HEK293 (cell line): ENCODE results near the gene DTHD1.

ENCODE experiments used
- CTCF ChIA-PET: fragments of 350-600 bp; formaldehyde crosslinking; extraction: SDS; loops from one replicate; lab custom pipeline; 2021; ENCODE audit warnings: antibody characterized with exemption; lab: Yijun Ruan, JAX
- POLR2A ChIA-PET: fragments of 300-600 bp; formaldehyde crosslinking; extraction: SDS; loops from one replicate; lab custom pipeline; 2020; ENCODE audit warnings: antibody characterized with exemption, inconsistent platforms; lab: Yijun Ruan, JAX
- H3K27ac ChIP-seq: fragments of 200-500 bp; sonication (Bioruptor generic); 2 replicates; pipeline ENCODE4 v1.5.1; 2014; ENCODE audit warnings: low read depth, low read length, control low read depth, inconsistent platforms; ENCODE audit errors: extremely low read depth
- H3K36me3 ChIP-seq, 2 experiments: fragments of 200-500 bp in 1 of 2; sonication (Bioruptor generic) in 1 of 2; 1 replicate in 1 of 2; 2 replicates in 1 of 2; pipeline ENCODE4 v1.5.1; 2014 to 2017; ENCODE audit warnings: inconsistent platforms in 2 of 2, low read length in 2 of 2; ENCODE audit not compliant: control insufficient read depth in 2 of 2, insufficient read depth in 1 of 2
- H3K4me1 ChIP-seq: fragments of 200-500 bp; sonication (Bioruptor generic); 2 replicates; pipeline ENCODE4 v1.5.1; 2014; ENCODE audit warnings: mild to moderate bottlenecking, low read length, inconsistent platforms; ENCODE audit not compliant: control insufficient read depth, insufficient read depth
- H3K4me3 ChIP-seq: 2 replicates; pipeline ENCODE4 v1.5.1; 2011; ENCODE audit warnings: low read depth, mild to moderate bottlenecking, control low read depth, low read length, moderate library complexity
- H3K9me3 ChIP-seq: fragments of 200-500 bp; sonication (Bioruptor generic); 2 replicates; pipeline ENCODE4 v1.5.1; 2014; ENCODE audit warnings: low read depth, low read length, inconsistent platforms; ENCODE audit not compliant: control insufficient read depth, insufficient read depth
- EGR2 ChIP-seq: fragments of 450-650 bp; formaldehyde crosslinking; IDR thresholded peaks from 2 replicates; pipeline ENCODE4 v1.5.1; 2016; ENCODE audit warnings: low read depth, missing biosample characterization, missing genetic modification characterization
- GLIS2 ChIP-seq: fragments of 450-650 bp; formaldehyde crosslinking; IDR thresholded peaks from 2 replicates; pipeline ENCODE4 v1.5.1; 2016; ENCODE audit warnings: missing biosample characterization, missing genetic modification characterization
- IKZF3 ChIP-seq: fragments of 450-650 bp; IDR thresholded peaks from 2 replicates; pipeline ENCODE4 v1.5.0; 2018; ENCODE audit warnings: missing biosample characterization, mild to moderate bottlenecking, missing genetic modification characterization, moderate library complexity
- KLF1 ChIP-seq: fragments of 450-650 bp; formaldehyde crosslinking; IDR thresholded peaks from 2 replicates; pipeline ENCODE4 v1.5.1; 2016; ENCODE audit warnings: missing biosample characterization, missing genetic modification characterization
- OSR2 ChIP-seq: fragments of 450-650 bp; formaldehyde crosslinking; IDR thresholded peaks from 2 replicates; pipeline ENCODE4 v1.5.1; 2016; ENCODE audit warnings: missing biosample characterization, missing genetic modification characterization
- SP2 ChIP-seq: fragments of 450-650 bp; formaldehyde crosslinking; IDR thresholded peaks from 2 replicates; pipeline ENCODE4 v1.5.1; 2016; ENCODE audit warnings: missing biosample characterization, missing genetic modification characterization
- ZBTB17 ChIP-seq: fragments of 450-650 bp; formaldehyde crosslinking; IDR thresholded peaks from 2 replicates; pipeline ENCODE4 v1.5.1; 2016; ENCODE audit warnings: missing biosample characterization, missing genetic modification characterization
- ZBTB8A ChIP-seq: fragments of 450-650 bp; formaldehyde crosslinking; IDR thresholded peaks from 2 replicates; pipeline ENCODE4 v1.5.1; 2016; ENCODE audit warnings: missing biosample characterization, missing genetic modification characterization
- ZNF174 ChIP-seq: fragments of 450-650 bp; formaldehyde crosslinking; IDR thresholded peaks from 2 replicates; pipeline ENCODE4 v1.5.0; 2017; ENCODE audit warnings: missing biosample characterization, mild to moderate bottlenecking, missing genetic modification characterization
- ZNF214 ChIP-seq: fragments of 450-650 bp; formaldehyde crosslinking; IDR thresholded peaks from 2 replicates; pipeline ENCODE4 v1.5.1; 2017; ENCODE audit warnings: missing biosample characterization, mild to moderate bottlenecking, missing genetic modification characterization, borderline replicate concordance
- ZNF335 ChIP-seq: fragments of 450-650 bp; formaldehyde crosslinking; conservative IDR thresholded peaks from 2 replicates; pipeline ENCODE4 v1.5.1; 2016; ENCODE audit warnings: missing biosample characterization, missing genetic modification characterization
- ZNF423 ChIP-seq: fragments of 450-650 bp; formaldehyde crosslinking; IDR thresholded peaks from 2 replicates; pipeline ENCODE4 v1.5.1; 2016; ENCODE audit warnings: missing biosample characterization, missing genetic modification characterization
- ZNF529 ChIP-seq: fragments of 450-650 bp; formaldehyde crosslinking; IDR thresholded peaks from 2 replicates; pipeline ENCODE4 v1.5.1; 2017; ENCODE audit warnings: missing genetic modification characterization, missing biosample characterization; ENCODE audit not compliant: insufficient replicate concordance
- ZNF791 ChIP-seq: fragments of 450-650 bp; formaldehyde crosslinking; IDR thresholded peaks from 2 replicates; pipeline ENCODE4 v1.5.1; 2016; ENCODE audit warnings: missing biosample characterization, missing genetic modification characterization
- ZNF792 ChIP-seq: fragments of 450-650 bp; formaldehyde crosslinking; IDR thresholded peaks from 2 replicates; pipeline ENCODE4 v1.5.1; 2016; ENCODE audit warnings: missing biosample characterization, missing genetic modification characterization
- ZXDB ChIP-seq: fragments of 450-650 bp; formaldehyde crosslinking; IDR thresholded peaks from 2 replicates; pipeline ENCODE4 v1.5.1; 2016; ENCODE audit warnings: missing biosample characterization, missing genetic modification characterization
- TF ChIP-seq, protein P1 (sequence below): fragments of 450-650 bp; formaldehyde crosslinking; IDR thresholded peaks from 2 replicates; pipeline ENCODE4 v1.5.1; 2016; ENCODE audit warnings: missing biosample characterization, missing genetic modification characterization
- TF ChIP-seq, protein P2 (sequence below): fragments of 450-650 bp; formaldehyde crosslinking; IDR thresholded peaks from 2 replicates; pipeline ENCODE4 v1.5.1; 2016; ENCODE audit warnings: missing biosample characterization, missing genetic modification characterization
- TF ChIP-seq, protein P3 (sequence below): fragments of 450-650 bp; formaldehyde crosslinking; conservative IDR thresholded peaks from 2 replicates; pipeline ENCODE4 v1.5.1; 2016; ENCODE audit warnings: low read depth, missing biosample characterization, missing genetic modification characterization
- TF ChIP-seq, protein P4 (sequence below): fragments of 450-650 bp; formaldehyde crosslinking; IDR thresholded peaks from 2 replicates; pipeline ENCODE4 v1.5.1; 2017; ENCODE audit warnings: missing biosample characterization, missing genetic modification characterization
- TF ChIP-seq, protein P5 (sequence below): fragments of 450-650 bp; formaldehyde crosslinking; IDR thresholded peaks from 2 replicates; pipeline ENCODE4 v1.5.1; 2017; ENCODE audit warnings: missing biosample characterization, missing genetic modification characterization
- TF ChIP-seq, protein P6 (sequence below): fragments of 450-650 bp; formaldehyde crosslinking; IDR thresholded peaks from 2 replicates; pipeline ENCODE4 v1.5.1; 2016; ENCODE audit warnings: missing biosample characterization, missing genetic modification characterization
- TF ChIP-seq, protein P7 (sequence below): fragments of 450-650 bp; formaldehyde crosslinking; optimal IDR thresholded peaks from 2 replicates; pipeline ENCODE3; 2016; ENCODE audit warnings: missing biosample characterization, mild to moderate bottlenecking, missing genetic modification characterization

DTHD1 gene

DNA sequence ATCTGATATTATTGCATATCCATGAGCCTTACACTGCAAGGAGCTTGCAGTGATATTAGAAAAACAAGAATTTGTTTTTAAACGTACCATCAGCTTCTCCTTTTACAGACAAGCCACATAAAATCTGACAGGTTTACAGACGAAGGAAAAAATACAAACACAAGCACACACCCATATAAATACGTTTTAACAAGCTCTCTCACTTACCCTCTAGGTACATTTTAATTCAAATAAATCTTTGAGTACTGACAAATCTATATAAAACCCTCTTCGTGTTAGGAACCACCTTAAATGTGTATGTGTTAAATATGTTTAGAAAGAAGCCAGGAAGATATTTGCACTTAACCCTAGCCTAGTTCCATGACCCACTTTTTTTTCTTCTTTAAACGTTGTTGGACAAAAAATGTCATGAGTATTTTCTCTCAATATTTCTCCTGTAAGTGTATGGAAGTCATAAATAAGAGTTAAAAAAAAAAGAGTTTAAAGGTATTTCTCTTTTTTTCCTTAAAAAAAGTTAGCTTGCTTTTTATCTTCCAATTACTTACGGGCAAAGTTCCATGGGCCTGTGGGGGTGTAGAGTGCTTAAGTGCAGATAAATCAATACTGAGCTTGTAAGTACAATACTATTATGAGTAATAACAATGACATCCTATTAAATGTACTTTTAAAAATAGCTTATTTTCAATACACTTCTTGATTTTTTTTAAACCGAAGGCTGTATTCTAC is 38.6 kb upstream of the DTHD1 start (continued):
- TF ChIP-seq ZNF792 (tag by site-specific recombination): no peak
- TF ChIP-seq, protein P1, sequence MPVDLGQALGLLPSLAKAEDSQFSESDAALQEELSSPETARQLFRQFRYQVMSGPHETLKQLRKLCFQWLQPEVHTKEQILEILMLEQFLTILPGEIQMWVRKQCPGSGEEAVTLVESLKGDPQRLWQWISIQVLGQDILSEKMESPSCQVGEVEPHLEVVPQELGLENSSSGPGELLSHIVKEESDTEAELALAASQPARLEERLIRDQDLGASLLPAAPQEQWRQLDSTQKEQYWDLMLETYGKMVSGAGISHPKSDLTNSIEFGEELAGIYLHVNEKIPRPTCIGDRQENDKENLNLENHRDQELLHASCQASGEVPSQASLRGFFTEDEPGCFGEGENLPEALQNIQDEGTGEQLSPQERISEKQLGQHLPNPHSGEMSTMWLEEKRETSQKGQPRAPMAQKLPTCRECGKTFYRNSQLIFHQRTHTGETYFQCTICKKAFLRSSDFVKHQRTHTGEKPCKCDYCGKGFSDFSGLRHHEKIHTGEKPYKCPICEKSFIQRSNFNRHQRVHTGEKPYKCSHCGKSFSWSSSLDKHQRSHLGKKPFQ (tag by site-specific recombination): 0 out of 2 replicates have a peak, but pooled peaks have one; percentile 25
- no peak for TF ChIP-seq ZNF529
- TF ChIP-seq, protein P2, sequence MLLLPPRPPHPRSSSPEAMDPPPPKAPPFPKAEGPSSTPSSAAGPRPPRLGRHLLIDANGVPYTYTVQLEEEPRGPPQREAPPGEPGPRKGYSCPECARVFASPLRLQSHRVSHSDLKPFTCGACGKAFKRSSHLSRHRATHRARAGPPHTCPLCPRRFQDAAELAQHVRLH (tag by site-specific recombination): peak; percentile 85
- TF ChIP-seq GLIS2 (tag by site-specific recombination): no peak
- TF ChIP-seq, protein P3, sequence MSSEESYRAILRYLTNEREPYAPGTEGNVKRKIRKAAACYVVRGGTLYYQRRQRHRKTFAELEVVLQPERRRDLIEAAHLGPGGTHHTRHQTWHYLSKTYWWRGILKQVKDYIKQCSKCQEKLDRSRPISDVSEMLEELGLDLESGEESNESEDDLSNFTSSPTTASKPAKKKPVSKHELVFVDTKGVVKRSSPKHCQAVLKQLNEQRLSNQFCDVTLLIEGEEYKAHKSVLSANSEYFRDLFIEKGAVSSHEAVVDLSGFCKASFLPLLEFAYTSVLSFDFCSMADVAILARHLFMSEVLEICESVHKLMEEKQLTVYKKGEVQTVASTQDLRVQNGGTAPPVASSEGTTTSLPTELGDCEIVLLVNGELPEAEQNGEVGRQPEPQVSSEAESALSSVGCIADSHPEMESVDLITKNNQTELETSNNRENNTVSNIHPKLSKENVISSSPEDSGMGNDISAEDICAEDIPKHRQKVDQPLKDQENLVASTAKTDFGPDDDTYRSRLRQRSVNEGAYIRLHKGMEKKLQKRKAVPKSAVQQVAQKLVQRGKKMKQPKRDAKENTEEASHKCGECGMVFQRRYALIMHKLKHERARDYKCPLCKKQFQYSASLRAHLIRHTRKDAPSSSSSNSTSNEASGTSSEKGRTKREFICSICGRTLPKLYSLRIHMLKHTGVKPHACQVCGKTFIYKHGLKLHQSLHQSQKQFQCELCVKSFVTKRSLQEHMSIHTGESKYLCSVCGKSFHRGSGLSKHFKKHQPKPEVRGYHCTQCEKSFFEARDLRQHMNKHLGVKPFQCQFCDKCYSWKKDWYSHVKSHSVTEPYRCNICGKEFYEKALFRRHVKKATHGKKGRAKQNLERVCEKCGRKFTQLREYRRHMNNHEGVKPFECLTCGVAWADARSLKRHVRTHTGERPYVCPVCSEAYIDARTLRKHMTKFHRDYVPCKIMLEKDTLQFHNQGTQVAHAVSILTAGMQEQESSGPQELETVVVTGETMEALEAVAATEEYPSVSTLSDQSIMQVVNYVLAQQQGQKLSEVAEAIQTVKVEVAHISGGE (tag by site-specific recombination): no peak
- TF ChIP-seq, protein P4, sequence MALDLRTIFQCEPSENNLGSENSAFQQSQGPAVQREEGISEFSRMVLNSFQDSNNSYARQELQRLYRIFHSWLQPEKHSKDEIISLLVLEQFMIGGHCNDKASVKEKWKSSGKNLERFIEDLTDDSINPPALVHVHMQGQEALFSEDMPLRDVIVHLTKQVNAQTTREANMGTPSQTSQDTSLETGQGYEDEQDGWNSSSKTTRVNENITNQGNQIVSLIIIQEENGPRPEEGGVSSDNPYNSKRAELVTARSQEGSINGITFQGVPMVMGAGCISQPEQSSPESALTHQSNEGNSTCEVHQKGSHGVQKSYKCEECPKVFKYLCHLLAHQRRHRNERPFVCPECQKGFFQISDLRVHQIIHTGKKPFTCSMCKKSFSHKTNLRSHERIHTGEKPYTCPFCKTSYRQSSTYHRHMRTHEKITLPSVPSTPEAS (tag by site-specific recombination): no peak
- TF ChIP-seq, protein P5, sequence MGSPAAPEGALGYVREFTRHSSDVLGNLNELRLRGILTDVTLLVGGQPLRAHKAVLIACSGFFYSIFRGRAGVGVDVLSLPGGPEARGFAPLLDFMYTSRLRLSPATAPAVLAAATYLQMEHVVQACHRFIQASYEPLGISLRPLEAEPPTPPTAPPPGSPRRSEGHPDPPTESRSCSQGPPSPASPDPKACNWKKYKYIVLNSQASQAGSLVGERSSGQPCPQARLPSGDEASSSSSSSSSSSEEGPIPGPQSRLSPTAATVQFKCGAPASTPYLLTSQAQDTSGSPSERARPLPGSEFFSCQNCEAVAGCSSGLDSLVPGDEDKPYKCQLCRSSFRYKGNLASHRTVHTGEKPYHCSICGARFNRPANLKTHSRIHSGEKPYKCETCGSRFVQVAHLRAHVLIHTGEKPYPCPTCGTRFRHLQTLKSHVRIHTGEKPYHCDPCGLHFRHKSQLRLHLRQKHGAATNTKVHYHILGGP (tag by site-specific recombination): peak; percentile 89
- peak; percentile 19; the same call in 1 of the 2 replicates for TF ChIP-seq OSR2 (tag by site-specific recombination)

DNA sequence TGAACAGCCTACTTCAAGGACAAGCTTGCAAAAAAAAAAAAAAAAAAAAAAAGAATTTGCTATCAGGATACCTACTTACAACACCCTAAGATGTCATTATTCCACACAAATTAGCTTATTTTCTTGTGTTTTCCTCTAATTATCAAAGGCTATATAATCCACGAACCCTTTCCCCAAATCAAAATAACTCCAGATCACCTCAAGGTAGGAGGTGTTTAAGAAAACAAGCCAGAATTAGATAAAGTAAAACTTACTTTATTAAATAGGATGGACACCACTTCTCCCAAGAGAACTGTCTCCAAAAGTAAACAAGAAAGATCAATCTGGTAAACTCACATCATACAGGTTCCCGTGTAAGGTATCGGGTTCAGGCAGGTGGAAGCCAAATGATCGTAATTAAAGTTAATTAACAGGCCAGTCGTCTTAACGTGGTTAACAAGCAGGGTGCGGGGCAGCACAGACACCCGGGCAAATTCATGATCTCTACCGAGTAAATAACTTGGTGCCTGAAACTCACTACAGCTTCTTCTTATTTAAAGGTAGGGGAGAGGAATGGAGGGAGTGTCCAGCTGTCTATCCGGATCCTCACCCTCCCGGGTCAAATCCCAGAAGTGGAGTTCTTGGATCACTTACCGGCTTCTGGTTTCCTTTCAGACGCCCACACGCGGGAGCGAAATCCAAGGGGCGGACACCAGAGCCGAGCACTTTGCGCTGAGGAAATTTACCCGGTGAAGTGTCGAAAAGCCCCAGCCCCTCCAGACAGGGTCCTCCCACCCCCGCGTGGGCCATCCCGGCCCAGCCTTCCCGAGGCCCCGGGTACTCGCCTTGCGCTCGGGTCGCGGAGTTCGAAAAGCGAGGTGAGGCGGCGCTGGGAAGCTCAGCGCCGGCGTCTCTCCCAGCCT is 37.8 kb upstream of the DTHD1 start:
- peak overlapping the region; percentile 79 for H3K4me3 ChIP-seq
- ChIA-PET CTCF (interaction anchor here (0.6 to 0.7 kb wide), 3 partner anchors 18 to 260 kb away, joined by 3 read pairs; no protein-coding TSS in a partner anchor), POLR2A (interaction anchor here (0.7 to 1.3 kb wide), 3 partner anchors 9 to 103 kb away, joined by 3 to 11 read pairs (median 4); no protein-coding TSS in a partner anchor)
- peak overlapping the region; percentile 78 for H3K27ac ChIP-seq
- H3K9me3 ChIP-seq: no peaks in the 10 kb centered on the region
- H3K4me1 ChIP-seq: peaks cover 7% of the 10 kb centered on the region; the same call in 1 of the 2 replicates
- no peaks in the 10 kb centered on the region for H3K36me3 ChIP-seq
- TF ChIP-seq ZXDB (tag by site-specific recombination) (0 out of 2 replicates have a peak, but pooled peaks have one; percentile 10), ZNF791 (tag by site-specific recombination) (no peak), ZNF214 (tag by site-specific recombination) (no peak), ZBTB8A (tag by site-specific recombination) (0 out of 2 replicates have a peak, but pooled peaks have one; percentile 3), SP2 (tag by site-specific recombination) (peak; percentile 29), ZBTB17 (peak; percentile 28; the same call in 1 of the 2 replicates), ZNF335 (tag by site-specific recombination) (peak; percentile 61), ZNF529 (no peak), ZNF174 (tag by site-specific recombination) (no peak), ZNF423 (no peak), EGR2 (tag by site-specific recombination) (peak; percentile 26; the same call in 1 of the 2 replicates), KLF1 (tag by site-specific recombination) (no peak), IKZF3 (tag by site-specific recombination) (0 out of 2 replicates have a peak, but pooled peaks have one; percentile 19)
- TF ChIP-seq, protein P6, sequence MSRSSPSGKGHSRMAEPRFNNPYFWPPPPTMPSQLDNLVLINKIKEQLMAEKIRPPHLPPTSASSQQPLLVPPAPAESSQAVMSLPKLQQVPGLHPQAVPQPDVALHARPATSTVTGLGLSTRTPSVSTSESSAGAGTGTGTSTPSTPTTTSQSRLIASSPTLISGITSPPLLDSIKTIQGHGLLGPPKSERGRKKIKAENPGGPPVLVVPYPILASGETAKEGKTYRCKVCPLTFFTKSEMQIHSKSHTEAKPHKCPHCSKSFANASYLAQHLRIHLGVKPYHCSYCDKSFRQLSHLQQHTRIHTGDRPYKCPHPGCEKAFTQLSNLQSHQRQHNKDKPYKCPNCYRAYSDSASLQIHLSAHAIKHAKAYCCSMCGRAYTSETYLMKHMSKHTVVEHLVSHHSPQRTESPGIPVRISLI (tag by site-specific recombination): no peak
- TF ChIP-seq, protein P7, sequence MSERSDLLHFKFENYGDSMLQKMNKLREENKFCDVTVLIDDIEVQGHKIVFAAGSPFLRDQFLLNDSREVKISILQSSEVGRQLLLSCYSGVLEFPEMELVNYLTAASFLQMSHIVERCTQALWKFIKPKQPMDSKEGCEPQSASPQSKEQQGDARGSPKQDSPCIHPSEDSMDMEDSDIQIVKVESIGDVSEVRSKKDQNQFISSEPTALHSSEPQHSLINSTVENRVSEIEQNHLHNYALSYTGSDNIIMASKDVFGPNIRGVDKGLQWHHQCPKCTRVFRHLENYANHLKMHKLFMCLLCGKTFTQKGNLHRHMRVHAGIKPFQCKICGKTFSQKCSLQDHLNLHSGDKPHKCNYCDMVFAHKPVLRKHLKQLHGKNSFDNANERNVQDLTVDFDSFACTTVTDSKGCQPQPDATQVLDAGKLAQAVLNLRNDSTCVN: peak; percentile 49
